Ascending aorta (tissue), 2 donors: ENCODE measurements around the gene IAH1. TPM values are rescaled to one million over a fixed set of nuclear protein-coding genes. Genes with fewer than 3 reads are reported as not detected.
A peak's percentile ranks its signal among the peaks of the same experiment; 100 is the strongest.

Experiments used
- DNase-seq, 2 donors: peaks; one replicate each; pipeline ENCODE4 v3.0.0-alpha.2; 2019; ENCODE audit warnings: low spot score in 2 of 2
- H3K27ac ChIP-seq, 2 donors: fragments of 200-600 bp; sonication (generic); one replicate each; pipeline ENCODE4 v1.5.1; 2016 to 2017; ENCODE audit warnings: mild to moderate bottlenecking in 1 of 2
- H3K27me3 ChIP-seq: fragments of 200-600 bp; sonication (generic); one replicate; pipeline ENCODE4 v1.5.1; 2017
- H3K36me3 ChIP-seq, 2 donors: fragments of 200-600 bp; sonication (generic); one replicate each; pipeline ENCODE4 v1.5.1; 2016
- H3K4me1 ChIP-seq, 2 donors: fragments of 200-600 bp; sonication (generic); one replicate each; pipeline ENCODE4 v1.5.1; 2016 to 2017; ENCODE audit warnings: mild to moderate bottlenecking in 1 of 2
- H3K4me3 ChIP-seq, 2 donors: fragments of 200-600 bp; sonication (generic); one replicate each; pipeline ENCODE4 v1.5.1; 2016 to 2017; ENCODE audit warnings: mild to moderate bottlenecking in 1 of 2
- H3K9me3 ChIP-seq, 2 donors: fragments of 200-600 bp; sonication (generic); one replicate each; pipeline ENCODE4 v1.5.1; 2016
- CTCF ChIP-seq, 3 experiments: fragments of 200-600 bp in 2 of 3; fragments of 450-650 bp in 1 of 3; sonication (generic) in 2 of 3; IDR thresholded peaks; one replicate each; pipeline ENCODE4 v1.5.1; 2016 to 2019; ENCODE audit warnings: antibody characterized with exemption in 3 of 3, mild to moderate bottlenecking in 1 of 3, moderate library complexity in 1 of 3
- intact Hi-C: fragments of 100-400 bp; cut with DNase I; formaldehyde crosslinking; loops from one replicate; pipeline ENCODE4 v1.15.1; 2023
- total RNA-seq: library from RNA; depleted of rRNA; stranded (reverse); fragments of >200 nt; gene quantifications from one replicate; pipeline ENCODE4 v1.1.0, GENCODE V29; 2016

IAH1 gene, protein sequence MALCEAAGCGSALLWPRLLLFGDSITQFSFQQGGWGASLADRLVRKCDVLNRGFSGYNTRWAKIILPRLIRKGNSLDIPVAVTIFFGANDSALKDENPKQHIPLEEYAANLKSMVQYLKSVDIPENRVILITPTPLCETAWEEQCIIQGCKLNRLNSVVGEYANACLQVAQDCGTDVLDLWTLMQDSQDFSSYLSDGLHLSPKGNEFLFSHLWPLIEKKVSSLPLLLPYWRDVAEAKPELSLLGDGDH
- 86.0 TPM for total RNA-seq

GRCh38 chr2:9474361-9475057, at the start of gene IAH1:
IAH1 (plus strand) TSS chr2:9474551; CDS start chr2:9474567, 16 bp downstream.
- peak within 1 kb of the TSS; percentile 86 to 94 for H3K27ac ChIP-seq
- H3K4me1 ChIP-seq: peaks cover 0 to 16% of the 10 kb centered on the region in 2 donors
- no peak for TF ChIP-seq CTCF (IDR thresholded peaks at IDR 0.05)
- no peaks in the 10 kb centered on the region for H3K9me3 ChIP-seq
- H3K4me3 ChIP-seq: peak within 1 kb of the TSS; percentile 77 to 90
- DNase-seq: peak in 1 of 2 donors; percentile 84
- H3K27me3 ChIP-seq: no peaks in the 10 kb centered on the region
- H3K36me3 ChIP-seq: peaks cover 0 to 8% of the 10 kb centered on the region in 2 donors
- intact Hi-C loops: loop anchor here (2.0 kb wide), 3 partner anchors 52 to 156 kb away; partner anchors contain the start of genes CPSF3, ITGB1BP1 and YWHAQ

DNA sequence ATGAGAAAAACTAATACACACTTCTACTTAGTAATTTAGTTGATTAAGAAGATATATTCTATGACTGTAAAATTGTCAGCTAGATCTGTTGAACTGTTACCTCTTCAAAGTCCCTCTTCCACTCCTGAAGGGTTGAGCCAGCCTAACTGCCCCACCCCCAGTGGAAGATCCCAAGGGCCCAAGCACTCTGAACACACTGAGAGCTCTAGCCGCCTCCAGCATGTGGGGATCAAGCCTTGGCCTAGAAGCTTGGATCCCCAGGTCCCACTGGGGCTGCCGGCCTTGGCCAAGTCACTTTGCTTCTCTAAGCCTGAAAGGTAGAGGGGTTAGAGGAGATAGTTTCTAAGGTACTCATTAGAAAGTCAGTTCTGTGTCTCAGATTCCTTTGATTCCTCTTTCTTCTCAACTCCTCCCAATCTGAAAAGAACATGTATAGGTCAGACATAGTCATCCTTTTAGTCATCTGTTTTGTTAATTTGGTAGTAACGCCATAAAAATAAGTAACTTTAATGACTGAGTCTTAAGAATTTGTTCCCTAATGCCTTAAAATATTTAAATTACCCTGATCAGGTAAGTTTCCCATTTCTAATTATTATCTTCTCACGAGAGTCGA, 45.3 kb upstream of the IAH1 start:
- Histone ChIP-seq H3K27me3 (no peaks in the 10 kb centered on the region), H3K27ac (no peak overlapping the region), H3K9me3 (no peaks in the 10 kb centered on the region), H3K36me3 (peaks cover 33 to 50% of the 10 kb centered on the region in 2 donors), H3K4me3 (no peak overlapping the region), H3K4me1 (peaks cover 0 to 10% of the 10 kb centered on the region in 2 donors)
- no peak for DNase-seq
- no peak for TF ChIP-seq CTCF (IDR thresholded peaks at IDR 0.05)
- intact Hi-C loops: loop anchor here (10.0 kb wide), 1 partner anchor 424 kb away; the partner anchor contains the start of gene MBOAT2

GRCh38 chr2:9430316-9431293, 43.7 kb upstream of the IAH1 start:
- Histone ChIP-seq H3K27me3 (no peaks in the 10 kb centered on the region), H3K36me3 (peaks cover 40 to 61% of the 10 kb centered on the region in 2 donors)
- intact Hi-C loops: no loop called here

GRCh38 chr2:9434489-9434888, 39.9 kb upstream of the IAH1 start:
- Histone ChIP-seq H3K27ac (no peak overlapping the region), H3K27me3 (no peaks in the 10 kb centered on the region), H3K36me3 (peaks cover 38 to 88% of the 10 kb centered on the region in 2 donors), H3K9me3 (no peaks in the 10 kb centered on the region), H3K4me3 (no peak overlapping the region), H3K4me1 (no peaks in the 10 kb centered on the region)
- no peak for TF ChIP-seq CTCF (IDR thresholded peaks at IDR 0.05)
- no peak for DNase-seq
- intact Hi-C loops: no loop called here

More at GRCh38 chr2:9430316-9431293, 43.7 kb upstream of the IAH1 start:
- Histone ChIP-seq H3K4me3 (no peak overlapping the region), H3K4me1 (no peaks in the 10 kb centered on the region), H3K27ac (no peak overlapping the region), H3K9me3 (no peaks in the 10 kb centered on the region)
- TF ChIP-seq CTCF (IDR thresholded peaks at IDR 0.05): no peak
- DNase-seq: no peak

GRCh38 chr2:9439536-9439935, 34.8 kb upstream of the IAH1 start:
- Histone ChIP-seq H3K4me3 (no peak overlapping the region), H3K4me1 (no peaks in the 10 kb centered on the region), H3K27ac (no peak overlapping the region), H3K36me3 (peaks cover 30 to 68% of the 10 kb centered on the region in 2 donors), H3K9me3 (no peaks in the 10 kb centered on the region), H3K27me3 (no peaks in the 10 kb centered on the region)
- DNase-seq: no peak
- intact Hi-C loops: no loop called here
- TF ChIP-seq CTCF (IDR thresholded peaks at IDR 0.05): no peak
